CD4-positive, alpha-beta T cell treated with Interleukin-2 at 100 ng/mL for 4 hours (primary cell): ENCODE data around the gene GRK2.

Experiments
- DNase-seq: peaks from one replicate; pipeline ENCODE4 v3.0.0-alpha.2; 2020; ENCODE audit warnings: low spot score

Gene GRK2

DNA sequence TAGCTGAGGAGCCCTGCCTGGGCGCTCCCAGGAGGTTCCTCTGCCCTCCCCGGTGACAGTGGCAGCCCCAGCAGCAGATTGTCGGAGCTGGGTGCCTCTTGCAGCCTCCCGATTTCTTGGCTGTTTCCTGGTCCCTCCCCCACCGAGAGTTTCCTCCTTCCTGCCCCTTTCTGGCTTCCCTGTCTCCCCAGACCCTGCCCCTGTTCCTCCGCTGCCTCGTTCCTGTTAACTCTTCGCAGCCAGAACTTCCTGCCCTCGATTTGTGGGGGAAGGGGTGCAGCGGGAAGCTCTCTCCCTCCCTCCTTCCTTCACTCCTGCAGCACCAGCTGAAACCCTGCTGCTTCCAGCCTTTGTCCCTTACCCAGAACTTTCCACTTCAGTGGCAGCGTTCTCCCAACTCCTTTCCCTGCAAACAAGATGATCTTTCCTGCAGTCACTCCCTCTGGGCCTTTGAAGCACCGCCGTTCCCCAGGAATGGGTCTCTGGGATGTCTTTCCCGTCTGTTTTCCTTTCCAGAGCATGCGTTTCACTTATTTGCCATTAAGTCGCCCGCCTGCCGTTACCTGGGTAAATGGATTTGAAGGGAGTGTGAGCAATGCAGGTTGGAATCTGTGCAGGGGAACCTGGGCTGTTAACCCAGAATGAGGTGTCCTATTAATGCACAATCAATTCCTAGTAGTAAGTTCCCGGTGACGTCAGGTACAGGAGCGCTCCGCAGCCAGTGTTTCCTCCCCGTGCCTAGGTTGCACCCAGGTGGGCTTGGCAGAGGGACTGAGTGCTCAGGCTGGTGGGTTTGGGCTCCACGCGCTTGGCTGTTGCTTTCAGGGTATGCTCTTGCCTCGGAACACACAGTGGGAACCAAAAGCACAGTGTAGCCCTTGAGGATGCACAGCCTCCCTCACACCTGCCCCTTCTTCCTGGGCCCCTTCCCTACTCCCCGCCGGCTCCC lies 4.3 kb downstream of the GRK2 start:
- DNase-seq: no peak

GRCh38 chr11:67271205-67271540 lies 4.9 kb downstream of the GRK2 start:
- no peak for DNase-seq

DNA sequence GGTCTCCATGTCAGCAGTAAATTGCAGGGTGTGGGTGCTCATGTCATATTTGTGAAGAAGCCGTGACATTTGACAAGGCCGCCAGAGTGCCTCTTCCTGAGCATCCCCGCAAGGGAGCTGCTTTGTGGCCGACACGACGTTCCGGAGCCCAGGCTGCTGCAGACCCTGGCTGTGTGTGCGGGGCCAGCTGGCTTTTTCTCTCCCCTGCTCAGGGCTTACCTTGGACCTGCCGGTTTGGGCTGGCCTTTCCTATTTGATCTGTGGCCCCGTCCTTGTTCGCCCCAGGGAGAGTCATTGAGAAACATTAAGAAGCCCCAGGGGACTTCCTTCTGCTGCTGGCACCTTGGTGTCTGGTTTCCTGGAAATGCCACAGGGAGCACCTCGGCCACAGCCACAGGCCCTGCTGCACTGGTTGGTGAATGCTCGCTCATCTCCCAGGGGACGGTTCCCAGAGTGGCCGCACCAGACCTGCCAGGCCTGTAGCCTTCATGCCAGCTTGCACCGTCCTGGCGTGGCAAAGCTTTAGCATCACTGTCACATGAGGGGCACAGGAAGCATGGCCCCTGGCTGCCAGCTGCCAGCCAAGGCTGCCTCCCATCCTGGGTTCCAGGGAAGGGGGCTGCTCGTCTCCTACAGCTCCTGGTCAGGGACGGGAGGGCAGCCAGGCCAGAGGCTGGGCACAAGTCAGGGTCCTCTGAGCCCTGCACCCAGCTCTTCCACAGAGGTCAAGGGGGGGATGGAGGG lies 5.4 kb downstream of the GRK2 start:
- DNase-seq: peak; percentile 76

GRCh38 chr11:67272327-67273259 lies 6.3 kb downstream of the GRK2 start:
- DNase-seq: no peak

- DNase-seq: no peak
These were observed 7.2 kb downstream of the GRK2 start for GRCh38 chr11:67273260-67273990.

DNA sequence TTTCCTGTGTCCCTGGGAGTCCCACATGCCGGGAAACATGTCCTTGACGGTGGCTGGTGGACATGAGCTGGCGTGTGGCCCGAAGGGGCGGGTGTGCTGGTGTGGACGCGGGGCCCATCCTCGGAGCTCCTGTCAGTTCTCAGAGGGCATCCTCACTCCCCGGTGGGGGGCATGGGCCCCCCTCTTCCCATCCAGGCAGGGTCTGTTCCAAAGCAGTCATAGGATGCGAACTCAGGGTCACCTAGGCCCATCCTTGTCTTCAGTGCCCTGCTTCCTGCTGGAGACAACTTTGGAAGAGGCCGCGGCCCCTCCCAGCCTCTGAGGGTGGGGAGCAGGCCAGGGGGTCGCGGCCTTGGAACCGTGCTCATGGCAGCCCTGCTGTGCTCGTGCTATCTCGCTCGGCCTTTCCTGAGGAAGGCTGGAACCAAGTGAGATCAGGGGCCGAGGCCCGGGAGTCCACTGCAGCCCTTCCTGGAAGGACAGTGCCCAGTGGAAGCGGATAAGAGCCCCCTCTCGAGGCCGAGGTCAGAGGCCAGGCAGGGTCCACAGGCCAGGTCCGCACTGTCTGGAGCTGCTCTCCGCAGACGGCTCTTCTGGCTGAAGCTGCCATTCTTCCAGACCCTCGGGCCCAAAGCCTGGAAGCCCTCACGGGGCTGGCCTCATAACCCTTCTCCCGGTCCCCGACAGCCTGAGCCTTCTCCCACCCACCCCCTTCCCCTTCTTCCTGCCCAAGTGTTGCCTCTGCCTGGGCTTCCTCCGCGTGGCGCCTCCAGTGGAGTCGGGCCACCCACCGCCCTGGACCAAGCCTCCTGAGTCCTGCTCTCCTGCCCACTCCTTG lies 8.7 kb downstream of the GRK2 start:
- no peak for DNase-seq

GRCh38 chr11:67275606-67276409 lies 9.5 kb downstream of the GRK2 start:
- no peak for DNase-seq

DNA sequence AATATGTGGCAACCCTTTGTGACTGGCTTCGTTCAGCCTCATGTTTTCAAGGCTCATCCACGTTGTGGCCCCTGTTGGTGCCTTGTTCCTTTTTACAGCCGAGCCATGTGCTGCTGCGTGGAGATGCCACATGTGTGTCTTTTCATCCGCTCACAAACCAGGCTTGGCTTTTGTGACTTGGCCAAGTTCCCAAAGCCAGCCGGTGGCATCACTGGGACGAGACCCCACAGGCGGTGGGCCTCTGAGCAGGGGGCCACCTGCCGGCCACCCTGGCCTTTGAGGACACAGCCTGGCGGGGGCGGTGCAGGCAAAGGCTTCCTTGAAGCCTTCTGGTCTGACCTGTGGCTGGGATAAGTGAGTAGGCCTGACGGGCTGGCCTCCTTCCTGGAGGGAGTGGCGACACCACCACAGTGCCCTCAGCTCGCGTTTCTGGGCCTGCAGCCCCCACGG lies 10.5 kb downstream of the GRK2 start:
- no peak for DNase-seq

GRCh38 chr11:67277231-67277961 lies 11.1 kb downstream of the GRK2 start:
- DNase-seq: peak; percentile 93

DNA sequence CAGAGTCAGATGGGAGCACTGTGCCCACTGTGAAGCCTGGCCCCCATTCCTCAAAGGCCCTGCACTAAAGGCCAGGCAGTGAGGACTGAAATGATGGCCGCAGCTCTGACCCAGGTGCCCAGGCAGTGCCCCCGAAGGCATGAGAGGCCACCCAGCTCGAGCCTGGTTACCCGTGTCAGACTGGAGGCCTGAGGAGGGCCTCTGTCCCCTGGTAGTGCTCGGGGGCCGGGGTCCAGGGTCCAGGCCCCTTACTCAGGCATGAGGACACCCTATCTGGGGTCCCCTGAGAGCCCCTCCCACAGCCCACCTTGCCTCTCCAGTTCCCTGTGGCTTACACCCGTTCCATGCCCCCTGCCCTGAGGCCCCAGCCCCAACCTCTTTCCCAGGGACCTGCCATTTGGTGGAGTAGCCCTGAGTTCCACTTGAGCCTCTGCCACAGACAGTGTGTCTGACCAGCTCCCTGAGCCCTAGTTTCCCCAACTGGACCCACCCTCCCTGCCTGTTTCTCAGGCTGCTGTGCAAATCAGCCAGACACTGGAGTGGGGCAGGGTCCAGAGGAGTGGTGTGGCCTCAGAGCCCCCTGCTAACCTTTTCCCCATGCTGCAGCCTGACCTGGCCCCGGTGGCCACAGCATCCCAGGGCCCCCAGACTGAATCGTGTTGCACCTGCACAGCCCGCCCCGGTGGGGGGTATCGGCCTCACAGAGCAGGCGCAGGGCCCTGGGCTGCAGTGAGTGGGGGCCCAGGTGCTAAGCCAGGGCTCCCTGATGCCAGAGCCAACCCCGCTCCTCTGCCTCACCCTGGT lies 12.1 kb downstream of the GRK2 start:
- no peak for DNase-seq

GRCh38 chr11:67278939-67279588 lies 12.8 kb downstream of the GRK2 start:
- DNase-seq: no peak

DNA sequence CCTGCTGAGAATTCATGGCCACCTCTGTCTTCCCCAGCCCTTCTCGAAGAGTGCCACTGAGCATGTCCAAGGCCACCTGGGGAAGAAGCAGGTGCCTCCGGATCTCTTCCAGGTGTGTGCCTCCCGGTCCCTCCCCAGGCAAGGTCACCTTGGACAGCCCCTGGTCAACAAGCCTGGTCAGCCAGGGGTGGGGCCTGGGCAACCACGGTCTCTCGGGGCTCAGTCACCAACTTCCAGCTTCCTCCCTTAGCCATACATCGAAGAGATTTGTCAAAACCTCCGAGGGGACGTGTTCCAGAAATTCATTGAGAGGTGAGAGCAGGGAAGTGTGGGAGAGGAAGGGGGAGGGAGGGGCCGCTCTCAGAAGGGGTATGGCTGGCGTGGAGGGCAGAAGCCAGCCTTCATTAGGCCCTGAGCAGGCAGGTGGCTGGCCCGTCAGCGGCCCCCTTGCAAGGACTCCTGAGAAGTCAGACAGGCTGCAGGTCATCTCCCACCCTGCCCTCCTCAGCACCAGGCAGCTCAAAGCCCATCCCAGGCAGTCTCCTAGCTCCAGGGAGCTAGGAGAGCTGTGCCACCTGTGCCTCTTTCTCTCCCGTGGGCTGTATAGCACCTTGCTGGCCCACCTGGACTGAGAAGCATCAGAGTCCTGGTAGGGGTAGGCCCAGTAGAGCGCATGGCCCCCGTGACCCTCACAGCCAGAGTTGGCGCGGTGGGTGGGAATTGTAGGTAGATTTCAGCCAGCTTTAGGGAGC lies 13.5 kb downstream of the GRK2 start:
- DNase-seq: no peak

DNA sequence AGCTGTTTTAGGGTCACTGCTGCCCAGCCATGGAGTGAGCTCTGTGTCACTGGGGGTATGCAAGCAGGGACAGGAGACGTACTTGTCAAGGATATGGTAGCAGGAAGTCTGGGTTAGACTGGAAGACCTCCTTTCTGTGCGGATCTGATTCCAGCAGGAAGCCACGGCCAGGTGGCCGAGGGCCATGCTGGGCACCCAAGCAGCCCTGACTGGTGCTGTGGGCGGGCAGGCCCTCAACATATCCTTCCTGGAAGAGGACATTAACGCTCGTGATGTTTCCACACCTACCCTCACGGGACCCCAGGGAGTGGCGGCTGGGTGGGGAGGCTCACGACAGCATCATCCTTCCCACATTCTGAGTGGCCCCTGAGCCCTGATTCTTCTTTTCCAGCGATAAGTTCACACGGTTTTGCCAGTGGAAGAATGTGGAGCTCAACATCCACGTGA lies 14.1 kb downstream of the GRK2 start:
- no peak for DNase-seq

- no peak for DNase-seq
These were observed 14.7 kb downstream of the GRK2 start for GRCh38 chr11:67280788-67281551.

DNA sequence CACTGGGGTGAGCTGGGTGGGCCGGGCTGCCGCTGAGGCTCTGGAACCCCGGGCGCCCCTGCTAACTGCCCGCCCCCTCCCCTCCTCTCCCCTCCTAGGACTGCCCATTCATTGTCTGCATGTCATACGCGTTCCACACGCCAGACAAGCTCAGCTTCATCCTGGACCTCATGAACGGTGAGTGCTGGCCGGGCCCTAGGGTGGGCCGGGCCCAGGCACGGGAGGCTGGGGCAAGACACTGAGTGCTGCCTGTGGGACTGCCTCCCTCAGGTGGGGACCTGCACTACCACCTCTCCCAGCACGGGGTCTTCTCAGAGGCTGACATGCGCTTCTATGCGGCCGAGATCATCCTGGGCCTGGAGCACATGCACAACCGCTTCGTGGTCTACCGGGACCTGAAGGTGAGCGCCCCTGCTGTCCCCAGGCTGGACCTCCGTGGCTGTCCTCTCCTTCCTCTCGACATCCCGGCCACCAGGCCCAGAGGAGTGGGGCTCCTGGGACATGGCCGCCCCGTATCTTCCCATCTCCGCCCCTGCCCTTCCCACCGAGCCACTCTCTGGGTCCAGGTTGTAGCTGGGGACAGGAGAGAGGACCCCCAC lies 15.4 kb downstream of the GRK2 start:
- DNase-seq: no peak
